IPS-20b (cell line): ENCODE data around the gene PLCB4.
"Not testable (repeated sequence)": the region's sequence is repeated elsewhere in the genome, so short reads cannot be mapped to it uniquely, and the experiment has no call there.

Source experiments
- H3K27ac ChIP-seq: one replicate; pipeline ENCODE4 v1.5.1; 2013; ENCODE audit warnings: low read length
- H3K27me3 ChIP-seq: 2 replicates; pipeline ENCODE4 v1.6.1; 2013; ENCODE audit warnings: mild to moderate bottlenecking, low read length, inconsistent platforms; ENCODE audit not compliant: insufficient read depth
- H3K36me3 ChIP-seq: 2 replicates; pipeline ENCODE4 v1.6.1; 2013; ENCODE audit warnings: low read depth, mild to moderate bottlenecking, inconsistent platforms, low read length, moderate library complexity; ENCODE audit not compliant: insufficient read depth
- H3K4me1 ChIP-seq: 2 replicates; pipeline ENCODE4 v1.6.1; 2013; ENCODE audit warnings: mild to moderate bottlenecking, control low read depth, inconsistent platforms, low read length, moderate library complexity; ENCODE audit not compliant: insufficient read depth
- H3K4me3 ChIP-seq: 2 replicates; pipeline ENCODE4 v1.5.1; 2013; ENCODE audit warnings: mild to moderate bottlenecking, low read length, inconsistent platforms
- H3K9ac ChIP-seq: 2 replicates; pipeline ENCODE4 v1.6.1; 2013; ENCODE audit warnings: low read depth, mild to moderate bottlenecking, inconsistent platforms, low read length, moderate library complexity
- H3K9me3 ChIP-seq: 2 replicates; pipeline ENCODE4 v1.6.1; 2013; ENCODE audit warnings: mild to moderate bottlenecking, low read depth, low read length, inconsistent platforms; ENCODE audit not compliant: insufficient read depth

PLCB4 gene

DNA sequence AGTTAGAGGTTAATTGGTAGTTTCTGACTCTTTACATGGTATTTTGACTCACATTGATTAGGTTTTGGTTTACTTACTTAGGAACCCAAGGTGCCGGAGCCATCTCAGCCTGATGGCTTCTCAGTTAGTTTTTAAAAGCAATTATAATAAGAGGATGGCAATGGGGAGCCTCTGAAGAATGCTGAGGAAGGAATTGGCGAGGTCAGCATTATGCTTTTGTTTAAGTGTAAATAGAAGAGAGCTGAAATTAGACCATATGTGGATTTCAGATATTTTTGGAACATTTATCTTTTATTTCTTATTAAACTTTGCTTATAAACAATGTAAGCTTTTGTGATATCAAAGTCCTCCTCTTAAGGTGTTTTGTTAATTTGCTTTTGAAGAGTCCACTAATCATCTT is 77.8 kb downstream of the PLCB4 start:
- no peak overlapping the region for H3K27ac ChIP-seq
- H3K36me3 ChIP-seq = no peaks in the 10 kb centered on the region
- peaks cover 4% of the 10 kb centered on the region for H3K9me3 ChIP-seq
- no peak overlapping the region for H3K4me3 ChIP-seq
- H3K4me1 ChIP-seq = no peaks in the 10 kb centered on the region
- H3K9ac ChIP-seq = no peak overlapping the region
- H3K27me3 ChIP-seq = no peaks in the 10 kb centered on the region

- Histone ChIP-seq H3K4me3 (no peak overlapping the region), H3K27me3 (no peaks in the 10 kb centered on the region), H3K9ac (no peak overlapping the region), H3K9me3 (peaks cover 13% of the 10 kb centered on the region), H3K4me1 (no peaks in the 10 kb centered on the region), H3K27ac (no peak overlapping the region), H3K36me3 (peaks cover 4% of the 10 kb centered on the region; the same call in 1 of the 2 replicates)
These were observed 78.7 kb downstream of the PLCB4 start for GRCh38 chr20:9147547-9148024.

DNA sequence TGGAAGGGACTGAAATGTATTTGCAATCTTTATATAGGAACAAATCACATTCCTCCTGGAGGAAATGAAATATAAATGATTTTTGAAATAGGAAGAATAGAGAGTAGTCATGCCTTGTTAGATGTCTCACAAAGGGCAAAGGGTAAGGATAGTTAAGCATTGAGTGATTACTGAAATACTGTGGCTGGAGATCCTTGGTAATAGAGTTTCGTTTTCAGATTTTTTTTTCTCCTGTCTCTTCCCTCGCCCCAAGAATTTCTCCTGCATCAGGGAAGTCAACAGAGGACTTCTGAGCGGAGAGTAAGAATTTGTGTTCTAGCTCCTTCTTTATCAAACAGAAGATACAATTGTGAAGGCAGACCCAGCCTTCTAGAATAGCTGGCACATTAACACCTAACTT is 79.4 kb downstream of the PLCB4 start:
- Histone ChIP-seq H3K9me3 (peaks cover 18% of the 10 kb centered on the region), H3K4me3 (no peak overlapping the region), H3K27ac (no peak overlapping the region), H3K27me3 (no peaks in the 10 kb centered on the region), H3K9ac (no peak overlapping the region), H3K36me3 (peaks cover 4% of the 10 kb centered on the region; the same call in 1 of the 2 replicates), H3K4me1 (no peaks in the 10 kb centered on the region)

- Histone ChIP-seq H3K4me1 (no peaks in the 10 kb centered on the region), H3K4me3 (no peak overlapping the region), H3K36me3 (peaks cover 4% of the 10 kb centered on the region; the same call in 1 of the 2 replicates), H3K9ac (no peak overlapping the region), H3K27me3 (no peaks in the 10 kb centered on the region), H3K27ac (no peak overlapping the region), H3K9me3 (peaks cover 20% of the 10 kb centered on the region)
These were observed 80.2 kb downstream of the PLCB4 start for GRCh38 chr20:9149087-9149486.

DNA sequence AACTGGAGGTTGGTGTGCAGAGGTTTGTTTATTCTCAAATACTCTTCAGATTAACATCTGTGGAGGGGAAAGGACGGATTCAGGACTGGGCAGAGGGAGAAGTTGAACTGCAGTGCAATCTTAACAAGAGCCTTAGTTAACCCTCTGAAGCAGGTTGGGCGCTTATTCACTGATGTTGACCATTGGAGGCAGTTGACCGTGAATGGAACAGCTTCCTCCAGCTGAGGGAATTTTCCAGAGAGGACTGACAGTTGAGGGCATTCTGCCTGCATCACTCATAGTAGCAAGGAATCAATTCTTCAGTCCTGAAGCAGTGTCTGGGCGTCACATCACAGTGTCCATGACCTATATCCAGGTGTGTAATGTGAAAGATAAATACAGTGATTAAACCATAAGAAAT is 80.9 kb downstream of the PLCB4 start:
- peaks cover 4% of the 10 kb centered on the region; the same call in 1 of the 2 replicates for H3K36me3 ChIP-seq
- no peak overlapping the region for H3K4me3 ChIP-seq
- no peaks in the 10 kb centered on the region for H3K4me1 ChIP-seq
- no peaks in the 10 kb centered on the region for H3K27me3 ChIP-seq
- no peak overlapping the region for H3K9ac ChIP-seq
- peaks cover 20% of the 10 kb centered on the region for H3K9me3 ChIP-seq
- H3K27ac ChIP-seq = no peak overlapping the region

- Histone ChIP-seq H3K27ac (no peak overlapping the region), H3K4me3 (no peak overlapping the region), H3K27me3 (no peaks in the 10 kb centered on the region), H3K9me3 (peaks cover 20% of the 10 kb centered on the region), H3K9ac (no peak overlapping the region), H3K4me1 (no peaks in the 10 kb centered on the region), H3K36me3 (peaks cover 4% of the 10 kb centered on the region; the same call in 1 of the 2 replicates)
These were observed 81.8 kb downstream of the PLCB4 start for GRCh38 chr20:9150679-9151078.

DNA sequence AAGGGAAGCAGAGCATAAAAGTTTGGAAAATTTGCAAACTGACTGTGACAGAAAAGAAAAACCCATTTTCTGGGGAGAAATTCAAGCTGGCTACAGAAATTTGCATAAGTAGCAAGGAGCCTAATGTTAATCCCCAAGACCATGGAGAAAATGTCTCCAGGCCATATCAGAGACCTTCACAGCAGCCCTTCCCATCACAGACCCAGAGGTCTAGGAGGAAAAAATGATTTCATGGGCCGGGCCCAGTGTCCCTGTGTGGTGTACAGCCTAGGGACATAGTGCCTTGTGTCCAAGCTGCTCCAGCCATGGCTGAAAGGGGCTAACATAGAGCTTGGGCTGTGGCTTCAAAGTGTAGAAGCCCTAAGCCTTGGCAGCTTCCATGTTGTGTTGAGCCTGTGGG is 83.3 kb downstream of the PLCB4 start:
- H3K4me1 ChIP-seq, H3K4me3 ChIP-seq, H3K9ac ChIP-seq, H3K27me3 ChIP-seq, H3K27ac ChIP-seq, H3K36me3 ChIP-seq: not testable (repeated sequence)
- peaks cover 15% of the 10 kb centered on the region for H3K9me3 ChIP-seq

- H3K9ac ChIP-seq = no peak overlapping the region
- peaks cover 4% of the 10 kb centered on the region; the same call in 1 of the 2 replicates for H3K36me3 ChIP-seq
- peaks cover 15% of the 10 kb centered on the region for H3K9me3 ChIP-seq
- H3K4me1 ChIP-seq = no peaks in the 10 kb centered on the region
- no peak overlapping the region for H3K4me3 ChIP-seq
- H3K27ac ChIP-seq = no peak overlapping the region
- no peaks in the 10 kb centered on the region for H3K27me3 ChIP-seq
These were observed 85.7 kb downstream of the PLCB4 start for GRCh38 chr20:9154464-9155024.

DNA sequence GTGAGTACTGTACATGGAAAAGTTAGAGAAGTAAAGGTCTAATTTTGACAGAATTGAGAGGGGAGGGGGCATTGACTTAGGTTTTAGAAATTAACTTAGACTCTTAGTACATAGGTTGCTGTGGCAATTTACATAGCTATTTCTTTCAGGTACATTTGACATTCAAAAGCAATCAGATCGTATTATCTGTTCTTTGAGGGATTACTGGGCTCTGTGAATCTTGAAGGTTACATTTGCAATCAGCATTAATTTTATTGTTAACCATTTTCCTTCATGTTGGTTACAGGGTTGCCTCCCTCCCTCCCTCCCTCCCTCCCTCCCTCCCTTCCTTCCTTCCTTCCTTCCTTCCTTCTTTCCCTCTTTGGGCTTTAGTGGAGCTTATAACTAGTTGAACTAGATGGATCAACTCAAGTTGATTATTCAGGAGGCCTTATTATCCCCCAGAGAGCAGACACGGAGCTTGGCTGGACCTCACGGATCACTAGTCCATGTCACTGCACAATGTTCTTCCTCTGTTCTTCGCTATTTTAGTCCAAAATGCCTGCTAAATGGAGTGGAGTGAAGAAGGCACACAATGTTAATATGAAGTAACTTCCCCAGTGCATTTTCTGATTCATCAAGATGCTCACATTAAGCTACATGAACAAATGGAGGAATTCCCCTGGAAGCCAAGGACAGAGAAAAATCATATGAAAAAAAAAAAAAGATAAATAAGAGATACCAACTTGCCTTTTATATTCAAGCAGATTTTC is 87.8 kb downstream of the PLCB4 start:
- Histone ChIP-seq H3K9me3 (peaks cover 15% of the 10 kb centered on the region), H3K4me3 (no peak overlapping the region), H3K27ac (no peak overlapping the region), H3K9ac (no peak overlapping the region), H3K27me3 (no peaks in the 10 kb centered on the region), H3K36me3 (peaks cover 4% of the 10 kb centered on the region; the same call in 1 of the 2 replicates), H3K4me1 (peaks cover 10% of the 10 kb centered on the region; the same call in 1 of the 2 replicates)

- Histone ChIP-seq H3K4me1 (peaks cover 10% of the 10 kb centered on the region; the same call in 1 of the 2 replicates), H3K9me3 (no peaks in the 10 kb centered on the region), H3K9ac (no peak overlapping the region), H3K4me3 (no peak overlapping the region), H3K27ac (no peak overlapping the region), H3K27me3 (no peaks in the 10 kb centered on the region), H3K36me3 (no peaks in the 10 kb centered on the region)
These were observed 91.4 kb downstream of the PLCB4 start for GRCh38 chr20:9160331-9160730.

DNA sequence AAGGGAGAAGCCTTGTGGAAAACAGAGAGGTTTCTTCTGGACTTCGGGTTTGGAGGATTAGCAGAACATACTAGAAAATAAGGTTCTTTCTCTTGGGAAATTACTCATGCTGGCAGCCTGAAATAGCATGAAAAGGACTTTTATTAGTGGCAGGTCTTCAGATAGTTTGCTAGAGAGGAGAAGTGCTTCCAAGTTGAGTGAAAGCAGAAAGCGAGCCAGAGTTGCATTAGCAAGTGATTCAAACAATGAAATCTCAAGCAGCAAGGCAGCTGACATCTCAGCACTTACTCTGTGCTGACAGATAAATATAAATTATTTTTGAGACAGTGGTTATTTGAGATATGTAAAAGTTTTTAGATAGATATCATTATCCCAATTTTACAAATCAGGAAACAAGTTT is 91.9 kb downstream of the PLCB4 start:
- Histone ChIP-seq H3K4me3 (no peak overlapping the region), H3K36me3 (no peaks in the 10 kb centered on the region), H3K4me1 (peaks cover 10% of the 10 kb centered on the region; the same call in 1 of the 2 replicates), H3K27me3 (no peaks in the 10 kb centered on the region), H3K9ac (no peak overlapping the region), H3K9me3 (no peaks in the 10 kb centered on the region), H3K27ac (no peak overlapping the region)

DNA sequence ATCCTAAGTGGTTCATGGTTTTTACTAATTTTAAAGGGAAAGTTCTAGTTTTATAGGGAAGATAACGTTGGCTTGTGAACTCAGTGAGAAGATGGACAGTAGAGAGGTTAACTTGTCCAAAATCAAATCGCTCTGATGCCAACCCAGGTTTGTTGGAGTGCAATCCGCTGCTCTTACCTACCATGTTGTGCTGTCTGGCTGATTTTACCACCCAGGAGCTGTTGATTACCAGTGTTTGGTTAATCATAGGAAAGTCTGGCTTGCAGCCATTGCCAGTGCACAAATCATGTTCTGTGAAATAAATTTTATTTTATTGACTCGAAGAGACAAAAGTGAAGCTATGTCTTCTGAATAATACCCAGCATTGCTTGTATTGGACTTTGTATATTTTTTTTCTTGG is 92.4 kb downstream of the PLCB4 start:
- Histone ChIP-seq H3K27ac (no peak overlapping the region), H3K27me3 (no peaks in the 10 kb centered on the region), H3K4me3 (no peak overlapping the region), H3K4me1 (peaks cover 11% of the 10 kb centered on the region; the same call in 1 of the 2 replicates), H3K9me3 (no peaks in the 10 kb centered on the region), H3K9ac (no peak overlapping the region), H3K36me3 (no peaks in the 10 kb centered on the region)
